ENCODE data around the gene CALB2. TPM values are rescaled to one million over a fixed set of nuclear protein-coding genes. Genes with fewer than 3 reads are reported as not detected.

CALB2 gene
- polyA plus RNA-seq, 2 of the 4 experiments (the other 2 are of a cell fraction), result 3.7 to 6.4 TPM

DNA sequence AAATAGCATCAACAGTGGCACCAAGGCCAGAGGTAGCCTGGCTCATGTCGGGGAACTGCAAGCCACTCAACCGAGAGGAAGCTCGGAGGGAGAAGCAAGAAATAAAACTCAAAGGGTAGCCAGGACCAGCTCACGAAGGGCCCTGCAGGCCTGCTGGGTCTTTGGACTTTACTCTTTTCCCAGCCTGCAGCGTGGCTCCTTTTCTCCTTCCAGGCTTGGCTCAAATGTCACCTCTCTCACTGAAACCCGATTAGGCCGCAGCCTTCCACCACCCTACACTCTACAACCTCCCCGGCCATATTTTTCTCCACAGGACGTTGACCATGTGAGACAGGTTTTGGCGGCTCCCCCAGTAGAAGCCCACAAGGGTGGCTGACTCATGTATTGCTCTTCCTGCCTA is 38.1 kb downstream of the CALB2 start:
- POLR2A ChIA-PET, result no interaction called here
- no peak for DNase-seq (ENCODE audit: low read depth in 1 of 2, low spot score in 1 of 2)
- WGBS (ENCODE audit: missing lambda C conversion rate), result 37% methylated on average over 10 of the region's 10 CpGs
- ATAC-seq, result no peak
- Histone ChIP-seq H3K9me3 (no peaks in the 10 kb centered on the region), H3K4me3 (no peak overlapping the region), H3K4me2 (no peak overlapping the region), H3K27ac (no peak overlapping the region), H3K4me1 (no peaks in the 10 kb centered on the region)
- CTCF ChIA-PET, result interaction anchor here (1.0 kb wide), 1 partner anchor 105 kb away, joined by 3 read pairs; no protein-coding TSS in a partner anchor
- no peak for FAIRE-seq
- TF ChIP-seq HDAC2 (IDR thresholded peaks at IDR 0.05) (no peak), ESRRA (IDR thresholded peaks at IDR 0.05; ENCODE audit: borderline replicate concordance, low read length) (no peak), POLR2AphosphoS2 (conservative IDR thresholded peaks at IDR 0.05; ENCODE audit: low read length) (no peak), MAFK (IDR thresholded peaks at IDR 0.05; ENCODE audit: partially characterized antibody) (no peak), NFE2L2 (conservative IDR thresholded peaks at IDR 0.05; ENCODE audit: low read length) (no peak), CBX2 (IDR thresholded peaks at IDR 0.05; ENCODE audit: borderline replicate concordance, low read depth) (no peak)
- TF ChIP-seq, protein P1, sequence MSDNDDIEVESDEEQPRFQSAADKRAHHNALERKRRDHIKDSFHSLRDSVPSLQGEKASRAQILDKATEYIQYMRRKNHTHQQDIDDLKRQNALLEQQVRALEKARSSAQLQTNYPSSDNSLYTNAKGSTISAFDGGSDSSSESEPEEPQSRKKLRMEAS (IDR thresholded peaks at IDR 0.05), result no peak

DNA sequence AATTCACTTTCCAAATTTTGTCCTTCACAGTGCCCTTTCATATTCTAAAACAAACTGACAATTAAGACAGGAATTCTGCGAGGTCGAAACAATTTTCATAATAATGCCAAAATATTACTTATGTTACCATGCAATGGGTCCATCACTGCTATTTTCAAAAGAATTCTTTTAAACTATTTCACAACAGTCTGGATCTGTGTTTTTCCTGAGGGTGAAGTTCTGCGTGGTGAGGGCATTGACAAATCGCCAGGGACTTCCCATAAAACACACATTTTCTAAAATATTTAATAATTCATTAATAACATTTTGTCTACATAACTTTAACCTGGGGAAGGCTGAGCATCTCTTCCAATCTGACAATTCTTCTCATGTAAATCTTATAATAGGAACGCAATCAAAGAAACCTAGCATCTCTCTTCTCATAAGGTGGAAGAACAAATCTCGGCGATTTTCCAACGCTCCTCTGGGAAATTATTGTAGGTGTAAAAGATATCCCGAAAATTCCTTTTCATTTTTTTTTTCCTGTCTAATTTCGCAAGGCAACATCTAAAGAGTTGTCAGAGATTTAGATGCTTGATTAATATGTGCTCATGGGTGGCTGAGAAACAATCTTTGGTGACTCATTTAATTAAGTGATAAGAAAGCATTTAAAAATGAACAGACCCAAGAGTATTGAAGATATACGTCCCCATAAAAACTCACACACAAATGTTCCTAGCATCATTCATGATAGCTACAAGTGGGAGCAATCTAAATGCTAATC is 41.5 kb downstream of the CALB2 start:
- FAIRE-seq, result no peak
- no peaks in the 10 kb centered on the region; the same call in 2 of the 3 replicates for H3K9me3 ChIP-seq
- ChIA-PET POLR2A (no interaction called here), CTCF (no interaction called here)
- TF ChIP-seq, protein P2, sequence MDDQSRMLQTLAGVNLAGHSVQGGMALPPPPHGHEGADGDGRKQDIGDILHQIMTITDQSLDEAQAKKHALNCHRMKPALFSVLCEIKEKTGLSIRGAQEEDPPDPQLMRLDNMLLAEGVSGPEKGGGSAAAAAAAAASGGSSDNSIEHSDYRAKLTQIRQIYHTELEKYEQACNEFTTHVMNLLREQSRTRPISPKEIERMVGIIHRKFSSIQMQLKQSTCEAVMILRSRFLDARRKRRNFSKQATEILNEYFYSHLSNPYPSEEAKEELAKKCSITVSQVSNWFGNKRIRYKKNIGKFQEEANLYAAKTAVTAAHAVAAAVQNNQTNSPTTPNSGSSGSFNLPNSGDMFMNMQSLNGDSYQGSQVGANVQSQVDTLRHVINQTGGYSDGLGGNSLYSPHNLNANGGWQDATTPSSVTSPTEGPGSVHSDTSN (IDR thresholded peaks at IDR 0.05), result no peak
- TF ChIP-seq, protein P3, sequence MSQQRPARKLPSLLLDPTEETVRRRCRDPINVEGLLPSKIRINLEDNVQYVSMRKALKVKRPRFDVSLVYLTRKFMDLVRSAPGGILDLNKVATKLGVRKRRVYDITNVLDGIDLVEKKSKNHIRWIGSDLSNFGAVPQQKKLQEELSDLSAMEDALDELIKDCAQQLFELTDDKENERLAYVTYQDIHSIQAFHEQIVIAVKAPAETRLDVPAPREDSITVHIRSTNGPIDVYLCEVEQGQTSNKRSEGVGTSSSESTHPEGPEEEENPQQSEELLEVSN (IDR thresholded peaks at IDR 0.05; ENCODE audit: borderline replicate concordance, low read depth), result no peak
- TF ChIP-seq RCOR1 (IDR thresholded peaks at IDR 0.05; ENCODE audit: low read depth, low read length), result no peak
- no peak for TF ChIP-seq TFCP2L1 (CRISPR knock-in tag; IDR thresholded peaks at IDR 0.05)
- TF ChIP-seq FOSL2 (IDR thresholded peaks at IDR 0.05), result no peak
- no peak for TF ChIP-seq FOSL2 (CRISPR knock-in tag; IDR thresholded peaks at IDR 0.05)
- H3K4me3 ChIP-seq, result no peak overlapping the region
- H3K4me1 ChIP-seq, result no peaks in the 10 kb centered on the region
- DNase-seq (ENCODE audit: low read depth in 1 of 2, low spot score in 1 of 2), result no peak
- 40% methylated on average over 11 of the region's 11 CpGs for WGBS (ENCODE audit: missing lambda C conversion rate)
- no peak overlapping the region for H3K27ac ChIP-seq
- no peak overlapping the region for H3K4me2 ChIP-seq
- ATAC-seq, result no peak

DNA sequence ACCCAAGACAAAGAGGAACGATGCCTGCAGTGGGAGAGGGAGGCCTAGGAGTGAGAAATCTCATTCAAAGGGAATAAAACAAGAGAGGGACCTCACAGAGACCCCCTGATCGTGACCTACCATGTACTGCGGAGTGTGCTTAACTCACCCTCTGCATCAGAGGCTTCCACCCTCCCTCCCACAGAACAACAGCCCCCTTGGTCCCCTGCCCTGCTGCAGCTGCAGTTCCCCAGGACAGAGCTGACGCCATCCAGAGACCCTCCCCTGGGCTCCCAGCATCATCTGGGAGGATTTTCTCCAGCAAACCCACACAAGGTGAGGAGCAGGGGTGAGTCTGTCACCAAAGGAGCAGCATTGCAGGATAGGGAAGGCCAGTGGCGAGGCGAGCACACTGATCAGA is 43.5 kb downstream of the CALB2 start:
- POLR2A ChIA-PET, result no interaction called here
- CTCF ChIA-PET, result interaction anchor here (1.1 to 4.3 kb wide), 2 partner anchors 10 to 209 kb away, joined by 4 to 27 read pairs; no protein-coding TSS in a partner anchor
- ATAC-seq (no peak), DNase-seq (ENCODE audit: low read depth in 1 of 2, low spot score in 1 of 2) (no peak), FAIRE-seq (no peak)
- no peak overlapping the region for H3K27ac ChIP-seq
- no peaks in the 10 kb centered on the region; the same call in 2 of the 3 replicates for H3K9me3 ChIP-seq
- H3K4me2 ChIP-seq, result no peak overlapping the region
- TF ChIP-seq, protein P4, sequence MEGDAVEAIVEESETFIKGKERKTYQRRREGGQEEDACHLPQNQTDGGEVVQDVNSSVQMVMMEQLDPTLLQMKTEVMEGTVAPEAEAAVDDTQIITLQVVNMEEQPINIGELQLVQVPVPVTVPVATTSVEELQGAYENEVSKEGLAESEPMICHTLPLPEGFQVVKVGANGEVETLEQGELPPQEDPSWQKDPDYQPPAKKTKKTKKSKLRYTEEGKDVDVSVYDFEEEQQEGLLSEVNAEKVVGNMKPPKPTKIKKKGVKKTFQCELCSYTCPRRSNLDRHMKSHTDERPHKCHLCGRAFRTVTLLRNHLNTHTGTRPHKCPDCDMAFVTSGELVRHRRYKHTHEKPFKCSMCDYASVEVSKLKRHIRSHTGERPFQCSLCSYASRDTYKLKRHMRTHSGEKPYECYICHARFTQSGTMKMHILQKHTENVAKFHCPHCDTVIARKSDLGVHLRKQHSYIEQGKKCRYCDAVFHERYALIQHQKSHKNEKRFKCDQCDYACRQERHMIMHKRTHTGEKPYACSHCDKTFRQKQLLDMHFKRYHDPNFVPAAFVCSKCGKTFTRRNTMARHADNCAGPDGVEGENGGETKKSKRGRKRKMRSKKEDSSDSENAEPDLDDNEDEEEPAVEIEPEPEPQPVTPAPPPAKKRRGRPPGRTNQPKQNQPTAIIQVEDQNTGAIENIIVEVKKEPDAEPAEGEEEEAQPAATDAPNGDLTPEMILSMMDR (IDR thresholded peaks at IDR 0.05), result no peak
- TF ChIP-seq RCOR1 (IDR thresholded peaks at IDR 0.05; ENCODE audit: low read depth, low read length) (no peak), HOXB5 (CRISPR knock-in tag; IDR thresholded peaks at IDR 0.05) (no peak), CBX2 (IDR thresholded peaks at IDR 0.05; ENCODE audit: borderline replicate concordance, low read depth) (no peak), CBX8 (IDR thresholded peaks at IDR 0.05) (no peak), ZNF302 (CRISPR knock-in tag; IDR thresholded peaks at IDR 0.05) (no peak), MYC (IDR thresholded peaks at IDR 0.05; ENCODE audit: borderline replicate concordance, low read length) (no peak), SREBF2 (IDR thresholded peaks at IDR 0.05) (no peak), ESRRA (IDR thresholded peaks at IDR 0.05; ENCODE audit: borderline replicate concordance, low read length) (no peak)
- TF ChIP-seq, protein P2 (IDR thresholded peaks at IDR 0.05), result no peak
- TF ChIP-seq, protein P3 (IDR thresholded peaks at IDR 0.05; ENCODE audit: borderline replicate concordance, low read depth), result no peak
- 43% methylated on average over 6 of the region's 6 CpGs for WGBS (ENCODE audit: missing lambda C conversion rate)
- H3K4me1 ChIP-seq, result no peaks in the 10 kb centered on the region
- H3K4me3 ChIP-seq, result no peak overlapping the region
